Breast epithelium (tissue), 4 donors: ENCODE measurements around the gene KEAP1. TPM values are rescaled to one million over a fixed set of nuclear protein-coding genes. Genes with fewer than 3 reads are reported as not detected.
"Not testable (repeated sequence)": the region's sequence is repeated elsewhere in the genome, so short reads cannot be mapped to it uniquely, and the experiment has no call there.

Source experiments
- DNase-seq, 2 donors: peaks; one replicate each; pipeline ENCODE4 v3.0.0-alpha.2; 2019; ENCODE audit warnings: low spot score in 2 of 2
- H3K27ac ChIP-seq, 2 donors: fragments of 200-600 bp; sonication (generic) in 1 of 2; one replicate each; pipeline ENCODE4 v1.5.1; 2016 to 2019; ENCODE audit warnings: mild to moderate bottlenecking in 1 of 2
- H3K27me3 ChIP-seq, 2 donors: fragments of 200-600 bp; sonication (generic) in 1 of 2; one replicate each; pipeline versions ENCODE4 v1.5.1 to v1.6.0; 2017 to 2019; ENCODE audit warnings: control low read depth in 1 of 2, mild to moderate bottlenecking in 1 of 2
- H3K36me3 ChIP-seq: fragments of 200-600 bp; one replicate; pipeline ENCODE4 v1.5.1; 2019
- H3K4me1 ChIP-seq, 2 donors: fragments of 200-600 bp; sonication (generic); one replicate each; pipeline ENCODE4 v1.5.1; 2016 to 2019; ENCODE audit warnings: control low read depth in 1 of 2
- H3K4me3 ChIP-seq, 3 donors: fragments of 200-600 bp; sonication (generic); 1 replicate in 2 of 3; 2 replicates in 1 of 3; pipeline ENCODE4 v1.5.1; 2016 to 2019; ENCODE audit warnings: mild to moderate bottlenecking in 3 of 3, moderate library complexity in 2 of 3
- H3K9me3 ChIP-seq, 2 donors: fragments of 200-600 bp; sonication (generic) in 1 of 2; one replicate each; pipeline ENCODE4 v1.5.1; 2016 to 2019; ENCODE audit warnings: control low read depth in 1 of 2
- POLR2A ChIP-seq: fragments of 450-650 bp; IDR thresholded peaks from one replicate; pipeline ENCODE4 v1.6.1; 2016; ENCODE audit warnings: antibody characterized with exemption, mild to moderate bottlenecking, moderate library complexity
- POLR2AphosphoS5 ChIP-seq, 3 donors: sonication (generic); formaldehyde crosslinking; IDR thresholded peaks; one replicate each; pipeline ENCODE4 v1.6.1; 2017; ENCODE audit warnings: antibody characterized with exemption in 3 of 3
- intact Hi-C: fragments of 100-400 bp; cut with DNase I; formaldehyde crosslinking; loops from one replicate; pipeline ENCODE4 v1.15.1; 2023; ENCODE audit warnings: low total_unique reads
- total RNA-seq, 3 donors: library from RNA; depleted of rRNA; stranded (reverse); fragments of >200 nt; gene quantifications; one replicate each; pipeline ENCODE4 v1.1.0, GENCODE V29; 2016
- TF ChIP-seq, protein P1 (sequence below), 3 donors: fragments of 450-650 bp; IDR thresholded peaks; one replicate each; pipeline ENCODE4 v1.5.1; 2016 to 2017; ENCODE audit warnings: antibody characterized with exemption in 3 of 3, mild to moderate bottlenecking in 3 of 3, moderate library complexity in 3 of 3

The KEAP1 gene
- total RNA-seq, 3 donors from 2014 or later = 52.8 to 53.6 (median 53.6) TPM

- intact Hi-C loops = no loop called here
These were observed 31.2 kb downstream of the KEAP1 start for GRCh38 chr19:10471909-10472308.

DNA sequence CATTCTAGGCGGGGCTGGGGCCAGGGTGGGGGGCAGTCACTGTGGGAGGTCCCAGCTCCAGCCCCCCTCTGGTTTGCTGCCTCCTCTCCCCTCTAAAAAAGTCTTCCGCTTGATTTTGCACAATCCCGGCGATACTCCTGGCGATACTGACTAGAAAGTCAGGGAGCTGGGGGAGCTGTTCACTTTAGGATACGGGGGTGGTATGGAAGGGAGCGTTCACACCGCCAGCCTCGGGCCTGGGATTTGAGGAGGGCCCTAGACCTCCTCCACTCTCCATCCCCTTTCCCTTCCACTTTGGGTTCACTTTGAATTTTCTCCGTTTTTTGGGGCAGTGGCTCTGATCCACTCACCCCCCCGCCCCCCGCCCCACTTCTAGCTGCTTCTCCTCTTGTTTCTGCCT lies 35.0 kb downstream of the KEAP1 start:
- intact Hi-C loops = no loop called here
- Histone ChIP-seq H3K9me3 (no peaks in the 10 kb centered on the region), H3K27ac (no peak overlapping the region), H3K4me1 (no peaks in the 10 kb centered on the region), H3K4me3 (no peak overlapping the region), H3K36me3 (no peaks in the 10 kb centered on the region), H3K27me3 (no peaks in the 10 kb centered on the region)
- no peak for DNase-seq
- TF ChIP-seq POLR2AphosphoS5 (IDR thresholded peaks at IDR 0.05) = no peak
- TF ChIP-seq, protein P1, sequence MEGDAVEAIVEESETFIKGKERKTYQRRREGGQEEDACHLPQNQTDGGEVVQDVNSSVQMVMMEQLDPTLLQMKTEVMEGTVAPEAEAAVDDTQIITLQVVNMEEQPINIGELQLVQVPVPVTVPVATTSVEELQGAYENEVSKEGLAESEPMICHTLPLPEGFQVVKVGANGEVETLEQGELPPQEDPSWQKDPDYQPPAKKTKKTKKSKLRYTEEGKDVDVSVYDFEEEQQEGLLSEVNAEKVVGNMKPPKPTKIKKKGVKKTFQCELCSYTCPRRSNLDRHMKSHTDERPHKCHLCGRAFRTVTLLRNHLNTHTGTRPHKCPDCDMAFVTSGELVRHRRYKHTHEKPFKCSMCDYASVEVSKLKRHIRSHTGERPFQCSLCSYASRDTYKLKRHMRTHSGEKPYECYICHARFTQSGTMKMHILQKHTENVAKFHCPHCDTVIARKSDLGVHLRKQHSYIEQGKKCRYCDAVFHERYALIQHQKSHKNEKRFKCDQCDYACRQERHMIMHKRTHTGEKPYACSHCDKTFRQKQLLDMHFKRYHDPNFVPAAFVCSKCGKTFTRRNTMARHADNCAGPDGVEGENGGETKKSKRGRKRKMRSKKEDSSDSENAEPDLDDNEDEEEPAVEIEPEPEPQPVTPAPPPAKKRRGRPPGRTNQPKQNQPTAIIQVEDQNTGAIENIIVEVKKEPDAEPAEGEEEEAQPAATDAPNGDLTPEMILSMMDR (IDR thresholded peaks at IDR 0.05) = no peak
- TF ChIP-seq POLR2A = no peak

More at GRCh38 chr19:10471909-10472308, 31.2 kb downstream of the KEAP1 start:
- Histone ChIP-seq H3K4me3 (no peak overlapping the region), H3K4me1 (no peaks in the 10 kb centered on the region), H3K27ac (no peak overlapping the region), H3K36me3 (no peaks in the 10 kb centered on the region), H3K9me3 (no peaks in the 10 kb centered on the region), H3K27me3 (no peaks in the 10 kb centered on the region)
- TF ChIP-seq, protein P1 (IDR thresholded peaks at IDR 0.05) = peak in 1 of 3 donors; percentile 18
- TF ChIP-seq POLR2A = no peak
- no peak for DNase-seq

DNA sequence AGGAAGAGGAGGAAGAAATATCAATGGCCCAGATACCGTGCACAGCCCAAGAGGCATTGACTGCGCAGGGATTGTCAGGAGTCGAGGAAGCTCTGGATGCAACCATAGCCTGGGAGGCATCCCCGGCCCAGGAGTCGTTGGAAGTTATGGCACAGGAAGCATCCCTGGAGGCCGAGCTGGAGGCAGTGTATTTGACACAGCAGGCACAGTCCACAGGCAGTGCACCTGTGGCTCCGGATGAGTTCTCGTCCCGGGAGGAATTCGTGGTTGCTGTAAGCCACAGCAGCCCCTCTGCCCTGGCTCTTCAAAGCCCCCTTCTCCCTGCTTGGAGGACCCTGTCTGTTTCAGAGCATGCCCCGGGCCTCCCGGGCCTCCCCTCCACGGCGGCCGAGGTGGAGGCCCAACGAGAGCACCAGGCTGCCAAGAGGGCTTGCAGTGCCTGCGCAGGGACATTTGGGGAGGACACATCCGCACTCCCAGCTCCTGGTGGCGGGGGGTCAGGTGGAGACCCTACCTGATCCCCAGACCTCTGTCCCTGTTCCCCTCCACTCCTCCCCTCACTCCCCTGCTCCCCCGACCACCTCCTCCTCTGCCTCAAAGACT lies 36.0 kb downstream of the KEAP1 start:
- no peak overlapping the region for H3K27ac ChIP-seq
- H3K4me3 ChIP-seq = no peak overlapping the region
- DNase-seq = no peak
- no peaks in the 10 kb centered on the region for H3K9me3 ChIP-seq
- TF ChIP-seq, protein P1 (IDR thresholded peaks at IDR 0.05) = no peak
- no peak for TF ChIP-seq POLR2A
- no peaks in the 10 kb centered on the region for H3K27me3 ChIP-seq
- intact Hi-C loops = no loop called here
- no peaks in the 10 kb centered on the region for H3K4me1 ChIP-seq
- H3K36me3 ChIP-seq = no peaks in the 10 kb centered on the region

- H3K4me1 ChIP-seq = no peaks in the 10 kb centered on the region
- TF ChIP-seq, protein P1 (IDR thresholded peaks at IDR 0.05) = no peak
- TF ChIP-seq POLR2A (no peak), POLR2AphosphoS5 (IDR thresholded peaks at IDR 0.05) (no peak)
- no peak for DNase-seq
- H3K27ac ChIP-seq = no peak overlapping the region
- H3K27me3 ChIP-seq = no peaks in the 10 kb centered on the region
- H3K36me3 ChIP-seq = no peaks in the 10 kb centered on the region
- intact Hi-C loops = no loop called here
- no peak overlapping the region for H3K4me3 ChIP-seq
- H3K9me3 ChIP-seq = no peaks in the 10 kb centered on the region
These were observed 38.7 kb downstream of the KEAP1 start for GRCh38 chr19:10464456-10464855.

DNA sequence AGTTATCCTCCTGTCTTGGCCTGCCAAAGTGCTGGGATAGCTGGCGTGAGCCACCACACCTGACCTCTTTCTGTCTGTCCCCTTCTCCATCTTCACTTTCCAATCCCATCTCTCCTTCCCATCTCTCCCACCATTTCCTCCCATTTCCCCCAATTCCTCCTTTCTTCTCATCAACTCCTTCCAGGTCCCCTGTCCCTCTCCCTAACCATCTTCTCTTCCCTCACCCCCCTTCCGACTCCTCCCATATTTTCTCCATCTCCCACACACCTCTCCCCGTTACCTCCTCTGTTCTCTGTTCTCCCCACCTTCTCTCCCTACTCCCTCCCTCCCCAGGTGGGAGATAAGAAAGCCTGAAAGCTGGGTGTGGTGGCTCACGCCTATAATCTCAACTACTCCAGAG lies 40.6 kb downstream of the KEAP1 start:
- no peak for DNase-seq
- TF ChIP-seq POLR2AphosphoS5 (IDR thresholded peaks at IDR 0.05) (no peak), POLR2A (no peak)
- TF ChIP-seq, protein P1 (IDR thresholded peaks at IDR 0.05) = no peak
- H3K27me3 ChIP-seq = no peaks in the 10 kb centered on the region
- H3K4me1 ChIP-seq = no peaks in the 10 kb centered on the region
- intact Hi-C loops = no loop called here
- no peaks in the 10 kb centered on the region for H3K9me3 ChIP-seq
- no peak overlapping the region for H3K27ac ChIP-seq
- no peaks in the 10 kb centered on the region for H3K36me3 ChIP-seq
- H3K4me3 ChIP-seq = no peak overlapping the region

- H3K4me1 ChIP-seq, DNase-seq, H3K27ac ChIP-seq, H3K9me3 ChIP-seq, H3K36me3 ChIP-seq, intact Hi-C loops, H3K27me3 ChIP-seq: not testable (repeated sequence)
- H3K4me3 ChIP-seq = peak overlapping the region in 2 of 3 donors; percentile 48 to 72
These were observed 41.1 kb downstream of the KEAP1 start for GRCh38 chr19:10462042-10462441.
